Colonic mucosa (tissue), 4 donors: Measurements from ENCODE around the gene PCNX2. TPM values are rescaled to one million over a fixed set of nuclear protein-coding genes. Genes with fewer than 3 reads are reported as not detected.
"Not testable (repeated sequence)": the region's sequence is repeated elsewhere in the genome, so short reads cannot be mapped to it uniquely, and the experiment has no call there.

ENCODE experiments used
- DNase-seq: peaks from one replicate; pipeline ENCODE4 v3.0.0-alpha.2; 2020
- H3K27ac ChIP-seq: fragments of 200-600 bp; one replicate; pipeline ENCODE4 v1.8.0; 2021
- H3K27me3 ChIP-seq: fragments of 200-600 bp; one replicate; pipeline ENCODE4 v1.8.0; 2021
- H3K36me3 ChIP-seq: fragments of 200-600 bp; one replicate; pipeline ENCODE4 v1.8.0; 2021
- H3K4me1 ChIP-seq: fragments of 200-600 bp; one replicate; pipeline ENCODE4 v1.8.0; 2021; ENCODE audit warnings: mild to moderate bottlenecking
- H3K4me3 ChIP-seq: fragments of 200-600 bp; one replicate; pipeline ENCODE4 v1.8.0; 2021
- H3K9ac ChIP-seq, 2 donors: one replicate each; pipeline ENCODE4 v1.7.0; 2013; ENCODE audit warnings: control low read depth in 2 of 2, low read depth in 2 of 2, low read length in 2 of 2
- H3K9me3 ChIP-seq: fragments of 200-600 bp; one replicate; pipeline ENCODE4 v1.8.0; 2021
- intact Hi-C: fragments of 100-400 bp; cut with DNase I; formaldehyde crosslinking; loops from one replicate; pipeline ENCODE4 v1.14.1; 2022
- total RNA-seq, 2 donors: library from RNA; stranded (reverse); fragmentation: NEBNext Ultra II Directional in 1 of 2; extraction: Animal tissue kit (Norgen Biotek cat#: 25700) in 1 of 2; gene quantifications; one replicate each; pipeline ENCODE4 v1.2.1, GENCODE V29; 2021
- TF ChIP-seq, protein P1 (sequence below): fragments of 200-600 bp; IDR thresholded peaks from one replicate; pipeline ENCODE4 v1.8.0; 2022; ENCODE audit warnings: antibody characterized with exemption, mild to moderate bottlenecking
- donor health status: healthy.
- donor health status: DM: no; HTN: no; CAD: no.
- donor health status: DM: no; HTN: no; CAD: no.

PCNX2 gene
- total RNA-seq, 2 donors from 2014 or later: 5.4 to 6.7 TPM

DNA sequence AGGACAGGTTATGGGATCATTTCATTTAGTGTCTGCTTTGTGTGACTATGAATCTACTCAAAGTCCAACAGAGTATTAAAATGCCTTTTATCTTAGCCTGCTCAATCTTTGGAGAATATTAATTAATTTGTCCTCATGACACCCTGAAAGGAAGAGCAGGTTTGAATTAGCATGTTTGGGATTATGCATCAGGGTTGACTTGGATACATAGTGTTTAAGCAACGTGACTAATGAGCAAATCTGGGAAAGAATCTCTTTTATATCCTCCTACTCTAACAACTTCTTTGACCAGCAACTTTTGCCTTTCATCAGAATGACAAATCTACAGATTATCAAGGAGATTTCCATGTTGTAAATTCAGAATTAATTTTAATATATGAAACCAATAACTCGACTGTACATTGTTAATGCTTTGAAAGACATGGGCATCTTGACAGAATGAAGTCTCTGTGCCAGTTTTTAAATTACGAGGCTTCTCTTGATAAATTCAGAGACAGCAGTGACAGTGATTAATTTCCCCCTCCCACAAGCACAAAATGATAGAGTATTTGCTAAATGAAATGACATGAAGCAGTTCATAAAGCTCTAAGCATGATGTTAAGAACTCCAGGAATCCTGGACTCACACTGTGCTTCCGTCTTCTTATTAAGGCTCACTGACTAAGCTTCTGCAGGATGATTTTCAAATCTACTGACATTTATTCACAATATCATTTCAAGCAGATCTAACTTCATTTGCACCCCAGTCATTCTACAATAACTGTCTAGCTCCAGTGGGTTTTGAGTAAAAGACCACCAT is 156.5 kb downstream of the PCNX2 start:
- no peaks in the 10 kb centered on the region for H3K9me3 ChIP-seq
- no peak overlapping the region for H3K9ac ChIP-seq
- H3K27me3 ChIP-seq: no peaks in the 10 kb centered on the region
- no peaks in the 10 kb centered on the region for H3K36me3 ChIP-seq
- H3K4me1 ChIP-seq: no peaks in the 10 kb centered on the region
- TF ChIP-seq, protein P1, sequence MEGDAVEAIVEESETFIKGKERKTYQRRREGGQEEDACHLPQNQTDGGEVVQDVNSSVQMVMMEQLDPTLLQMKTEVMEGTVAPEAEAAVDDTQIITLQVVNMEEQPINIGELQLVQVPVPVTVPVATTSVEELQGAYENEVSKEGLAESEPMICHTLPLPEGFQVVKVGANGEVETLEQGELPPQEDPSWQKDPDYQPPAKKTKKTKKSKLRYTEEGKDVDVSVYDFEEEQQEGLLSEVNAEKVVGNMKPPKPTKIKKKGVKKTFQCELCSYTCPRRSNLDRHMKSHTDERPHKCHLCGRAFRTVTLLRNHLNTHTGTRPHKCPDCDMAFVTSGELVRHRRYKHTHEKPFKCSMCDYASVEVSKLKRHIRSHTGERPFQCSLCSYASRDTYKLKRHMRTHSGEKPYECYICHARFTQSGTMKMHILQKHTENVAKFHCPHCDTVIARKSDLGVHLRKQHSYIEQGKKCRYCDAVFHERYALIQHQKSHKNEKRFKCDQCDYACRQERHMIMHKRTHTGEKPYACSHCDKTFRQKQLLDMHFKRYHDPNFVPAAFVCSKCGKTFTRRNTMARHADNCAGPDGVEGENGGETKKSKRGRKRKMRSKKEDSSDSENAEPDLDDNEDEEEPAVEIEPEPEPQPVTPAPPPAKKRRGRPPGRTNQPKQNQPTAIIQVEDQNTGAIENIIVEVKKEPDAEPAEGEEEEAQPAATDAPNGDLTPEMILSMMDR: no peak
- no peak for DNase-seq
- no peak overlapping the region for H3K4me3 ChIP-seq
- intact Hi-C loops: no loop called here
- H3K27ac ChIP-seq: no peak overlapping the region

DNA sequence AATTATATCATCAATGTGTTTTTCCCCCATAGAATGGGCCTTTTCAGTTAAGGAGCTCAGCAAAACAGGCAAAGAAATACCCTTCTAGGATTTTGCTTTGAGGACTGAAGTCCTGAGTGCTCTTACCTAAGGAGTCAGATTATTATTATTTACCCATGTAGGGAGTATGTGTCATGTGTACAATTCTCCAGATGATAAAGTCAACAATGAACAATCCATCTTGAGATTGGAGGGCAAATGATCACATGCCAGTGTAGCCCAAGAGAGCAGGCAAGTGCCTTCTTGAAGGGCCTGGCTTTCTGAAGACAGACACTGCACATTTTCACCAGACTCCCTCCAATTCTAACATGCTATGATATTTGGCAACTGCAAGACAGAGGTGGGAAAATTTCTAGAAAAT is 159.7 kb downstream of the PCNX2 start:
- intact Hi-C loops: no loop called here
- H3K9ac ChIP-seq: no peak overlapping the region
- H3K27me3 ChIP-seq: no peaks in the 10 kb centered on the region
- DNase-seq: no peak
- TF ChIP-seq, protein P1: no peak
- H3K4me3 ChIP-seq: no peak overlapping the region
- H3K4me1 ChIP-seq: no peaks in the 10 kb centered on the region
- no peaks in the 10 kb centered on the region for H3K36me3 ChIP-seq
- no peaks in the 10 kb centered on the region for H3K9me3 ChIP-seq
- H3K27ac ChIP-seq: no peak overlapping the region

DNA sequence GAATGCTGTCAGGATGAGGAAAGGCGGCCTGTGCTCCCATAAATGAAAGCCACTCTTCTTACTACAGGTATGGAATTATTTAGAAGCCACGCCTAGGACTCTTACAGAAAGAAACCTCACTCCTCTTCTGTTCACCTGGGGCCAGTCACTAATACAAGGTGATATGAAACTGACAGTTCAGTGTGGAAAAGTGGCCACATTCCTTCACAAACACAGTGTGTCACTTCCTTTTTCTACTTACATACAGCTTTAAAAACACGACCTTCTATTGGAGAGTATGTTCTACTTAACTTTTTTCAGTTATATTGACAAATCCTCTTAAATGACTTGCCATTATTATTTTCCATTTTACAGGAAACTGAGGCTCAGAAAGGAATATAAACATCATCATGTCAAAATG is 163.1 kb downstream of the PCNX2 start:
- no peak for DNase-seq
- H3K9ac ChIP-seq: no peak overlapping the region
- H3K36me3 ChIP-seq: no peaks in the 10 kb centered on the region
- TF ChIP-seq, protein P1: no peak
- no peak overlapping the region for H3K4me3 ChIP-seq
- H3K27ac ChIP-seq: no peak overlapping the region
- no peaks in the 10 kb centered on the region for H3K9me3 ChIP-seq
- H3K27me3 ChIP-seq: no peaks in the 10 kb centered on the region
- intact Hi-C loops: no loop called here
- H3K4me1 ChIP-seq: no peaks in the 10 kb centered on the region

DNA sequence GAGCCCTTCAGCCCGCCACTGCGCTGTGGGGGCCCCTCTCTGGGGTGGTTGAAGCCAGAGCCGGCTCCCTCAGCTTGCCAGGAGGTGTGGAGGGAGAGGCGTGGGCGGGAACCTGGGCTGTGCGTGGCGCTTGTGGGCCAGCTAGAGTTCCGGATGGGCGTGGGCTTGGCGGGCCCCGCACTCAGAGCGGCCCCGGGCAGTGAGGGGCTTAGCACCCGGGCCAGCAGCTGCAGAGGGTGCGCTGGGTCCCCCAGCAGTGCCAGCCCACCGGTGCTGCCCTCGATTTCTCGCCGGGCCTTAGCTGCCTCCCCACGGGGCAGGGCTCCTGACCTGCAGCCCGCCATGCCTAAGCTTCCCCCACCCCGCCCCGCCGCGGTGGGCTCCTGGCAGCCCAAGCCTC is 166.5 kb downstream of the PCNX2 start:
- H3K4me3 ChIP-seq, DNase-seq, intact Hi-C loops, H3K27ac ChIP-seq, H3K9ac ChIP-seq, H3K4me1 ChIP-seq, H3K9me3 ChIP-seq, H3K36me3 ChIP-seq, H3K27me3 ChIP-seq: not testable (repeated sequence)

DNA sequence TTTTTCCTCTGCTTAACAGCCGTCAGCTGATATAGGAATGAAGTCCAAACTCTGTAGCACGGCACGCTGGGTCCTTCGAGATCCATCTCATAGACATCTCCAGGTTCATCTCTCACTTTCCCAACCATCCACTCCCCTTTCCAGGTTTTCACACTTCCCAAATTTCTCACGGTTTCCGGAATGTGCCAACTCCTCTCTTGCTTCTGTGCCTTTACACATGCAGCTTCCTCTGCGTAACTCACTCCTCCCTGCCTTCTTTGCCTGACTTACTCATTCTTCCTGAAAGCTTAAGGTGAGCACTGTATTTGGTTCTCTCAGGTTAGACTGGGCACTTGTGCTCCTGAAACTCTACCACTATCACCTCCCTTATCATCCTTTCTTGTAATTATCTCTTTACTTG is 168.4 kb downstream of the PCNX2 start:
- no peak overlapping the region for H3K9ac ChIP-seq
- H3K9me3 ChIP-seq: no peaks in the 10 kb centered on the region
- TF ChIP-seq, protein P1: no peak
- DNase-seq: no peak
- H3K27ac ChIP-seq: no peak overlapping the region
- H3K4me1 ChIP-seq: no peaks in the 10 kb centered on the region
- no peak overlapping the region for H3K4me3 ChIP-seq
- no peaks in the 10 kb centered on the region for H3K36me3 ChIP-seq
- intact Hi-C loops: no loop called here
- H3K27me3 ChIP-seq: no peaks in the 10 kb centered on the region

DNA sequence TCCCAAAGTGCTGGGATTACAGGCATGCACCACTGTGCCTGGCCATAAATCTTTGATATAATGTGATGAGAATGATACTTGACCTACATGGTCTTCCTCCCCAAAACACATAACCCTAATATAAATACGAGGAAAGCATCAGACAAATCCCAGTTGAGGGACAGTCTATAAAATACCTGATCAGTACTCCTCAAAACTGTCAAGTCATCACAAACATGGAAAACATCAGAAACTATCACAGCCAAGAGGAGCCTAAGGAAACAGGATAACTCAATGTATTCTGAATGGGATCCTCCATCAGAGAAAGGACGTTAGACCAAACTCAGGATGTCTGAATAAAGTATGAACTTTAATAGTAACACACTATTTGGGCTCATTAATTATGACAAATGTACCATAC is 172.7 kb downstream of the PCNX2 start:
- H3K27me3 ChIP-seq: no peaks in the 10 kb centered on the region
- H3K9me3 ChIP-seq: no peaks in the 10 kb centered on the region
- intact Hi-C loops: no loop called here
- no peak overlapping the region for H3K27ac ChIP-seq
- TF ChIP-seq, protein P1: no peak
- H3K36me3 ChIP-seq: no peaks in the 10 kb centered on the region
- no peak overlapping the region for H3K4me3 ChIP-seq
- DNase-seq: no peak
- no peaks in the 10 kb centered on the region for H3K4me1 ChIP-seq
- no peak overlapping the region for H3K9ac ChIP-seq
